Endothelial cell of umbilical vein (primary cell): ENCODE data around the gene HSPG2. TPM values are rescaled to one million over a fixed set of nuclear protein-coding genes. Genes with fewer than 3 reads are reported as not detected.

Experiments used
- BruUV-seq: library from RNA; stranded (reverse); fragments of 400-500 nt; replicated peaks from 2 replicates; lab custom pipeline; 2021; lab: Mats Ljungman, UMichigan
- CTCF ChIA-PET: fragments of 300-600, 350-600 bp; sonication (Branson Sonifier 250); formaldehyde crosslinking; loops from one replicate; lab custom pipeline; 2021; ENCODE audit warnings: antibody characterized with exemption, inconsistent platforms; lab: Charles Lee
- POLR2A ChIA-PET: fragments of 300-600, 350-600 bp; sonication (Branson Sonifier 250); formaldehyde crosslinking; loops from one replicate; lab custom pipeline; 2021; ENCODE audit warnings: antibody characterized with exemption, inconsistent platforms; lab: Charles Lee
- DNase-seq: peaks from one replicate; pipeline ENCODE4 v3.0.0-alpha.2; 2011; ENCODE audit warnings: low read depth, low spot score
- FAIRE-seq: peaks from 2 replicates; lab custom pipeline; 2011; peaks lifted over from hg19 to GRCh38; lab: Jason Lieb, UNC
- H2AFZ ChIP-seq: 2 replicates; pipeline ENCODE4 v1.6.0; 2012; ENCODE audit warnings: low read depth, low read length, control low read depth, inconsistent platforms
- H3K27ac ChIP-seq: 2 replicates; pipeline ENCODE4 v1.5.1; 2011; ENCODE audit warnings: low read depth, mild to moderate bottlenecking, control low read depth, low read length, moderate library complexity; ENCODE audit not compliant: insufficient read depth
- H3K27me3 ChIP-seq, 2 experiments: 2 replicates each; pipeline versions ENCODE4 v1.6.0 to v1.6.1; 2011; ENCODE audit warnings: low read length in 2 of 2, mixed read lengths in 1 of 2; ENCODE audit not compliant: control insufficient read depth in 2 of 2, insufficient read depth in 2 of 2
- H3K36me3 ChIP-seq, 2 experiments: 2 replicates in 1 of 2; 3 replicates in 1 of 2; pipeline ENCODE4 v1.5.1; 2011; ENCODE audit warnings: low read length in 2 of 2, mild to moderate bottlenecking in 1 of 2, moderate library complexity in 1 of 2; ENCODE audit not compliant: control insufficient read depth in 2 of 2, insufficient read depth in 2 of 2; ENCODE audit errors: extremely low read depth in 1 of 2
- H3K4me1 ChIP-seq: 3 replicates; pipeline ENCODE4 v1.5.1; 2011; ENCODE audit warnings: mild to moderate bottlenecking, low read length; ENCODE audit not compliant: control insufficient read depth, insufficient read depth; ENCODE audit errors: extremely low read depth
- H3K4me2 ChIP-seq: 2 replicates; pipeline ENCODE4 v1.6.1; 2011; ENCODE audit warnings: low read length, control low read depth, mixed read lengths; ENCODE audit not compliant: insufficient read depth
- H3K4me3 ChIP-seq, 3 experiments: fragments of 200-600 bp in 1 of 3; sonication (generic), shearing (Covaris generic) in 1 of 3; replicated peaks in 1 of 3; 2 replicates each; pipeline ENCODE4 v1.5.1; 2011 to 2016; ENCODE audit warnings: control low read depth in 3 of 3, low read length in 3 of 3, mild to moderate bottlenecking in 2 of 3, inconsistent platforms in 1 of 3, low read depth in 1 of 3, moderate library complexity in 1 of 3; ENCODE audit not compliant: insufficient read depth in 1 of 3
- H3K79me2 ChIP-seq: 2 replicates; pipeline ENCODE4 v1.6.0; 2012; ENCODE audit warnings: low read length, inconsistent platforms; ENCODE audit not compliant: control insufficient read depth, insufficient read depth
- H3K9ac ChIP-seq: replicated peaks from 2 replicates; pipeline ENCODE3; 2011; ENCODE audit warnings: low read length, control low read depth; ENCODE audit not compliant: insufficient read depth; ENCODE audit errors: extremely low read depth
- H3K9me1 ChIP-seq: replicated peaks from 3 replicates; pipeline ENCODE4 v1.6.0; 2011; ENCODE audit warnings: mild to moderate bottlenecking, low read length; ENCODE audit not compliant: control insufficient read depth, insufficient read depth; ENCODE audit errors: extremely low read depth
- H3K9me3 ChIP-seq: replicated peaks from 2 replicates; pipeline ENCODE4 v1.5.1; 2012; ENCODE audit warnings: low read length, inconsistent platforms; ENCODE audit not compliant: control insufficient read depth, insufficient read depth
- H4K20me1 ChIP-seq: replicated peaks from 2 replicates; pipeline ENCODE3; 2011; ENCODE audit warnings: mild to moderate bottlenecking, low read length; ENCODE audit not compliant: control insufficient read depth, insufficient read depth; ENCODE audit errors: extremely low read depth
- CTCF ChIP-seq, 2 donors: IDR thresholded peaks; 1 replicate in 1 of 2; 2 replicates in 1 of 2; pipeline ENCODE4 v1.5.1; 2011; ENCODE audit warnings: low read length in 2 of 2, mild to moderate bottlenecking in 2 of 2, moderate library complexity in 2 of 2, control low read depth in 1 of 2, inconsistent platforms in 1 of 2, low read depth in 1 of 2; ENCODE audit not compliant: insufficient read depth in 1 of 2; ENCODE audit errors: extremely low read depth in 1 of 2
- EZH2 ChIP-seq: IDR thresholded peaks from 2 replicates; pipeline ENCODE4 v1.6.1; 2012; ENCODE audit warnings: borderline replicate concordance, low read depth, mild to moderate bottlenecking, moderate library complexity, low read length, inconsistent platforms; ENCODE audit not compliant: severe bottlenecking
- FOS ChIP-seq: IDR thresholded peaks from 2 replicates; pipeline ENCODE4 v1.6.1; 2011; ENCODE audit warnings: mild to moderate bottlenecking, low read length, moderate library complexity, borderline replicate concordance; ENCODE audit not compliant: insufficient read depth
- GATA2 ChIP-seq: IDR thresholded peaks from 2 replicates; pipeline ENCODE4 v1.7.0; 2011; ENCODE audit warnings: low read depth, mild to moderate bottlenecking, moderate library complexity, mixed read lengths, low read length; ENCODE audit not compliant: insufficient read length, insufficient read depth
- JUN ChIP-seq: IDR thresholded peaks from 2 replicates; pipeline ENCODE4 v1.6.1; 2011; ENCODE audit warnings: borderline replicate concordance, low read depth; ENCODE audit not compliant: insufficient read length, insufficient read depth
- MAX ChIP-seq: IDR thresholded peaks from 2 replicates; pipeline ENCODE4 v1.6.1; 2011; ENCODE audit not compliant: insufficient read depth, insufficient read length
- MYC ChIP-seq: IDR thresholded peaks from one replicate; pipeline ENCODE4 v1.6.1; 2011; ENCODE audit warnings: mild to moderate bottlenecking, low read depth, low read length
- POLR2A ChIP-seq: IDR thresholded peaks from 2 replicates; pipeline ENCODE4 v1.6.1; 2012; ENCODE audit warnings: low read depth, mild to moderate bottlenecking, control low read depth, low read length
- POLR2AphosphoS5 ChIP-seq: IDR thresholded peaks from 2 replicates; pipeline ENCODE4 v1.6.1; 2012; ENCODE audit warnings: low read depth, mild to moderate bottlenecking, control low read depth, low read length, moderate library complexity; ENCODE audit not compliant: insufficient read depth
- dilution Hi-C: fragments of 300-500 bp; cut with MboI; formaldehyde crosslinking; loops from one replicate; pipeline ENCODE4 v1.15.0; 2019; ENCODE audit warnings: low sequenced_read_pairs; ENCODE audit not compliant: extremely low pct_ligation_motif_present
- intact Hi-C: fragments of 100-400 bp; cut with micrococcal nuclease; formaldehyde crosslinking; loops from one replicate; pipeline ENCODE4 v1.10.0; 2022
- polyA plus RNA-seq, 4 experiments: library from polyadenylated mRNA; depleted of rRNA in 3 of 4; stranded (reverse) in 3 of 4; unstranded in 1 of 4; fragments of >200 nt; gene quantifications; 2 replicates each; pipeline versions ENCODE4 v1.2.1 to v1.2.3, GENCODE V29; 2011 to 2012; ENCODE audit warnings: missing spikeins in 1 of 4
- total RNA-seq: library from RNA; stranded (reverse); gene quantifications from 2 replicates; pipeline ENCODE4 v1.2.3, GENCODE V29; 2021

Gene HSPG2
- total and polyA plus RNA-seq, 2 donors (not counting 3 experiments of a cell fraction or from before 2014, with no cell fraction given), result 734 to 3,499 TPM

- dilution Hi-C loops (no loop called here), intact Hi-C loops (no loop called here)
- H3K4me3 ChIP-seq, result no peak overlapping the region
- H3K4me1 ChIP-seq, result no peaks in the 10 kb centered on the region
- no peak for TF ChIP-seq GATA2
- TF ChIP-seq POLR2A, result no peak
- no peak for TF ChIP-seq FOS
- no peak for TF ChIP-seq MAX
- no peak for TF ChIP-seq EZH2
- TF ChIP-seq POLR2AphosphoS5, result no peak
- no peak for TF ChIP-seq JUN
- no peak for TF ChIP-seq CTCF (IDR thresholded peaks at IDR 0.05; ENCODE audit: extremely low read depth in 1 of 2, insufficient read depth in 1 of 2, low read depth in 1 of 2, low read length in 2 of 2)
- TF ChIP-seq MYC, result no peak
- no peaks in the 10 kb centered on the region for H4K20me1 ChIP-seq
- CTCF ChIA-PET, result no interaction called here
- DNase-seq, result no peak
- H2AFZ ChIP-seq, result no peak overlapping the region
- H3K79me2 ChIP-seq, result peaks cover 33% of the 10 kb centered on the region
- POLR2A ChIA-PET, result no interaction called here
- peaks cover 75 to 80% of the 10 kb centered on the region in 2 experiments for H3K36me3 ChIP-seq
- no peaks in the 10 kb centered on the region for H3K27me3 ChIP-seq
- no peak overlapping the region for H3K27ac ChIP-seq
- H3K9me1 ChIP-seq, result no peaks in the 10 kb centered on the region
- H3K9me3 ChIP-seq, result no peaks in the 10 kb centered on the region
- BruUV-seq, result no TSS peak
- H3K9ac ChIP-seq, result no peak overlapping the region
- no peak for FAIRE-seq
- H3K4me2 ChIP-seq, result no peak overlapping the region
Measured at GRCh38 chr1:21843996-21844395, 93.1 kb downstream of the HSPG2 start.
